Astrocyte of the cerebellum (primary cell): ENCODE results near the gene ARL5A.

ENCODE experiments used
- DNase-seq: peaks from one replicate; pipeline ENCODE4 v3.0.0-alpha.2; 2011; ENCODE audit warnings: low read depth
- H3K4me3 ChIP-seq: 2 replicates; pipeline ENCODE4 v1.5.1; 2011; ENCODE audit warnings: mild to moderate bottlenecking, low read depth, low read length, moderate library complexity
- CTCF ChIP-seq: IDR thresholded peaks from 2 replicates; pipeline ENCODE4 v1.5.1; 2012; ENCODE audit warnings: low read length, low read depth, moderate library complexity, mild to moderate bottlenecking; ENCODE audit errors: missing control alignments
- in situ Hi-C: cut with HindIII; loops from 2 replicates; pipeline ENCODE4 v1.10.0; 2017; ENCODE audit warnings: low sequenced_read_pairs

Gene ARL5A

GRCh38 chr2:151849413-151850010 lies 21.3 kb upstream of the ARL5A start:
- in situ Hi-C loops: no loop called here
- DNase-seq: no peak
- TF ChIP-seq CTCF: no peak
- H3K4me3 ChIP-seq: no peak overlapping the region

- DNase-seq: no peak
- in situ Hi-C loops: no loop called here
- no peak overlapping the region for H3K4me3 ChIP-seq
- TF ChIP-seq CTCF: no peak
Observed at GRCh38 chr2:151845884-151846283, 17.7 kb upstream of the ARL5A start.

GRCh38 chr2:151845481-151845880 lies 17.3 kb upstream of the ARL5A start:
- DNase-seq: no peak
- no peak overlapping the region for H3K4me3 ChIP-seq
- no peak for TF ChIP-seq CTCF
- in situ Hi-C loops: no loop called here

GRCh38 chr2:151844211-151844896 lies 16.1 kb upstream of the ARL5A start:
- no peak overlapping the region for H3K4me3 ChIP-seq
- in situ Hi-C loops: no loop called here
- no peak for DNase-seq
- TF ChIP-seq CTCF: no peak

- no peak for TF ChIP-seq CTCF
- in situ Hi-C loops: no loop called here
- DNase-seq: no peak
- H3K4me3 ChIP-seq: no peak overlapping the region
Observed at GRCh38 chr2:151843691-151844061, 15.5 kb upstream of the ARL5A start.

GRCh38 chr2:151842830-151843690 lies 14.8 kb upstream of the ARL5A start:
- in situ Hi-C loops: no loop called here
- no peak for DNase-seq
- H3K4me3 ChIP-seq: no peak overlapping the region
- no peak for TF ChIP-seq CTCF
